Coronary artery (tissue), 2 donors: ENCODE results near the gene PCNT.

ENCODE experiments used
- DNase-seq: peaks from one replicate; pipeline ENCODE4 v3.0.0-alpha.2; 2017; ENCODE audit warnings: low spot score
- H3K27ac ChIP-seq, 2 donors: fragments of 200-600 bp; sonication (generic); one replicate each; pipeline ENCODE4 v1.5.1; 2016 to 2019
- H3K4me3 ChIP-seq: fragments of 200-600 bp; sonication (generic); 2 replicates; pipeline ENCODE4 v1.5.1; 2016; ENCODE audit warnings: mild to moderate bottlenecking, moderate library complexity
- TF ChIP-seq, protein P1 (sequence below): fragments of 200-600 bp; sonication (generic); IDR thresholded peaks from one replicate; pipeline ENCODE4 v1.5.1; 2019; ENCODE audit warnings: antibody characterized with exemption

PCNT gene

DNA sequence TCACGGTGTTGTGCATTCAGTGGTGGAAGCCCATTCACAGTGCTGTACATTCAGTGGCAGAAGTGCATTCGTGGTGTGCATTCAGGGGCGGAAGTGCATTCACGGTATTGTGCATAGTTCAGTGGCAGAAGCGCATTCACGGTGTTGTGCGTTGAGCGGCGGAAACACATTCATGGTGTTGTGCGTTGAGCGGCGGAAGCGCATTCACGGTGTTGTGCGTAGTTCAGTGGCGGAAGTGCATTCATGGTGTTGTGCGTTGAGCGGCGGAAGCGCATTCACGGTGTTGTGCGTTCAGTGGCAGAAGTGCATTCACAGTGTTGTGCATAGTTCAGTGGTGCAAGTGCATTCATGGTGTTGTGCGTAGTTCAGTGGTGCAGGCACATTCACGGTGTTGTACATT lies 60.6 kb downstream of the PCNT start:
- Histone ChIP-seq H3K4me3 (no peak overlapping the region), H3K27ac (no peak overlapping the region)
- no peak for DNase-seq
- TF ChIP-seq, protein P1, sequence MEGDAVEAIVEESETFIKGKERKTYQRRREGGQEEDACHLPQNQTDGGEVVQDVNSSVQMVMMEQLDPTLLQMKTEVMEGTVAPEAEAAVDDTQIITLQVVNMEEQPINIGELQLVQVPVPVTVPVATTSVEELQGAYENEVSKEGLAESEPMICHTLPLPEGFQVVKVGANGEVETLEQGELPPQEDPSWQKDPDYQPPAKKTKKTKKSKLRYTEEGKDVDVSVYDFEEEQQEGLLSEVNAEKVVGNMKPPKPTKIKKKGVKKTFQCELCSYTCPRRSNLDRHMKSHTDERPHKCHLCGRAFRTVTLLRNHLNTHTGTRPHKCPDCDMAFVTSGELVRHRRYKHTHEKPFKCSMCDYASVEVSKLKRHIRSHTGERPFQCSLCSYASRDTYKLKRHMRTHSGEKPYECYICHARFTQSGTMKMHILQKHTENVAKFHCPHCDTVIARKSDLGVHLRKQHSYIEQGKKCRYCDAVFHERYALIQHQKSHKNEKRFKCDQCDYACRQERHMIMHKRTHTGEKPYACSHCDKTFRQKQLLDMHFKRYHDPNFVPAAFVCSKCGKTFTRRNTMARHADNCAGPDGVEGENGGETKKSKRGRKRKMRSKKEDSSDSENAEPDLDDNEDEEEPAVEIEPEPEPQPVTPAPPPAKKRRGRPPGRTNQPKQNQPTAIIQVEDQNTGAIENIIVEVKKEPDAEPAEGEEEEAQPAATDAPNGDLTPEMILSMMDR = no peak

DNA sequence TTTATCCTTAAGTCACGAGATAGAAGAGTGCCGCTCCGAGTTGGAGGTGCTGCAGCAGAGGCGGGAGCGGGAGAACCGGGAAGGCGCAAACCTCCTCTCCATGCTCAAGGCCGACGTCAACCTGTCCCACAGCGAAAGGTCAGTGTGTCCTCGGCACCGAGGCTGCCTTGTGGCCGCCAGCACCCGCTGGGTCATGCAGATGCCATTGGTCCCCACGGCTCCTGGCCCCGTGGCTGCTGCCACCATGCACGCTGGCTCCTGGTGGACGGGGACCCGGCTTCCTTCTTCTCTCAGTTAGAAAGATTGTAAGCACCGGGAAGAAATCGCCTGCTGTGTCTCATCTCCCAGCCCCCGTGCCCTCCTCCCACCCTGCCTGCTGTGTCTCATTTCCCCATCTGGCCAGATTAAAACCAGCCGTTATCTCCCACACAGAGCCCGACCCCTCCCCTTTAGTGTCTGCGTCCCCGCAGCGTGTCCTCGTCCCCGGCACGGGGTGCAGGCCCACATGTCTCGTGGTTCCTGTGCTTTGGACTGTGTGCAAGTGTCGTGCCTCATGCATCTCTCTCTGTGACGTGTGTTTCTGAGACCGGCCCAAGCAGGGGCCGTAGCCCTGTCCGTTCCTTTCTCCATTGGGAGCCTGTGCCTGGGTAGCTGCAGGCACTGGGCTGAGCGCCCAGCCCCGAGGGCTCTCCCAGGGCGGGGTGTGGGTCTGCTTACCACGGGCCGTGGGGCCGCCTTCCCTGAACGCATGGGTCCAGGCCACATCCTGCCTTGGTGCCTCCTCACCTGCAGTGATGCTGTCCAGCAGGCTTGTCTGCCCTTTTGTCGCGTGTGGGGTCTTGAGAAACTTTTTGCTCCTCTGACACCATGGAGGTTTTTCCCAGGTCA lies 62.1 kb downstream of the PCNT start:
- H3K27ac ChIP-seq = no peak overlapping the region
- TF ChIP-seq, protein P1 = no peak
- no peak overlapping the region for H3K4me3 ChIP-seq
- no peak for DNase-seq

DNA sequence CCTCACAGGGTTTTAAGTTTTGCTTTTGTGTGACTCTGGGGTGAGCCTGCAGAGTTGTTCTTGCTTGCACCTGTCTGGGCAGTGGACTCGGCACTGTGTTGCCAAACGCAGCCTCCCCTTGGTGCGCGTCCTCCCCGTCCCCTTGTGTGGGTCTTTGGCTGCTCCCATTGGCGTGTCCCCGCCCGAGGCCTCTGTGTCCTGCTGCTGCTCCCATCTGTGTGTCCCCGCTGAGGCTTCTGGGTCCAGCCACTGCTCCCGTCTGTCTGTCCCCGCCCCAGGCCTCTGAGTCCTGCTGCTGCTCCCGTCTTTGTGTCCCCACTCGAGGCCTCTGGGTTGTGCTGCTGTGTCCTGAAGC lies 62.8 kb downstream of the PCNT start:
- TF ChIP-seq, protein P1 = no peak
- Histone ChIP-seq H3K4me3 (no peak overlapping the region), H3K27ac (no peak overlapping the region)
- DNase-seq = no peak

DNA sequence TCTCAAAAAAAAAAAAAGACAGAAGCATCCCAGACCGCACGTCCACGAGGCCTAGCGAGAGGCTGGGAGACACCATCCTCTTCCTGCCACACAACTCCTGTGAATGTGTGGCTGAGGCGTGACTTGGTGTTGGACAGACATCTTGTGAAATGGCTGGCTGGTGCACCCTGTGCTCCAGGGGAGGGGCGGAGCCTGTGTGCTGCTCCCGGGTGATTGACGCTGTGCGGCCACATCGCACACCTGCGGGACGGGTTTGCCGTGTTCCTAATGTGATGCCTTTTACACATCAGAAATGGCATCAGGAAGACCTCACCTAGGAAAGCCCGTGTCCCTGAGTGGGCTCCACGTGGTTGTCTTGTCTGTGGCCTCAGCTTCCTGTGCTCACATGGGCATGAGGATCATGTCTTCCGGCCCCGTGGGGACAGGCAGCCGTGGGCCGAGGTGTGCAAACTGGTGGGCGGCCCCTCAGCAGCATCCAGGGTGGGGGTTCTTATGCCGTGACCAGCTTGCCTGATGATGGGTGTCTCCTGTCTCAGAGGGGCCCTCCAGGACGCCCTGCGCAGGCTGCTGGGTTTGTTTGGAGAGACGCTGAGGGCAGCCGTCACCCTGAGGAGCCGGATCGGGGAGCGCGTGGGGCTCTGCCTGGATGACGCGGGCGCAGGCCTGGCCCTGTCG lies 64.4 kb downstream of the PCNT start:
- Histone ChIP-seq H3K4me3 (no peak overlapping the region), H3K27ac (no peak overlapping the region)
- DNase-seq = no peak
- TF ChIP-seq, protein P1 = no peak

DNA sequence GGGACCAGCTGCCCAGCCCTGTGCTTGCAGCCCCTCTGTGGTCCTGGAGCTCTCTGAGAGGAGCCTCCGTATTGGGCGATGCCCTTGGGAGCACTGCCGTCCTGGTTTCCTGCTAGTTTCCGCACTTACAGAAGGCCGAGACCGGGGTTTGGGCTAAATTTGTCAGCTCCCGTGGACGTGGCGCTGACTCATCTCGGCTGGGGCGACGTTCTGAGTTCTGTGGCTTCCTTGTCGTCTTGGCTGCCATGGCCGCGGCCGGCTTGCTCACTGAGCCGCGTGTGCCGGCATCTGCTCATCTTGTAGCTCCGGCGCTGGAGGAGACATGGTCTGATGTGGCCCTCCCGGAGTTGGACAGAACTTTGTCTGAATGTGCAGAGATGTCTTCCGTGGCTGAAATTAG lies 64.9 kb downstream of the PCNT start:
- no peak for DNase-seq
- Histone ChIP-seq H3K4me3 (no peak overlapping the region), H3K27ac (no peak overlapping the region)
- TF ChIP-seq, protein P1 = no peak

DNA sequence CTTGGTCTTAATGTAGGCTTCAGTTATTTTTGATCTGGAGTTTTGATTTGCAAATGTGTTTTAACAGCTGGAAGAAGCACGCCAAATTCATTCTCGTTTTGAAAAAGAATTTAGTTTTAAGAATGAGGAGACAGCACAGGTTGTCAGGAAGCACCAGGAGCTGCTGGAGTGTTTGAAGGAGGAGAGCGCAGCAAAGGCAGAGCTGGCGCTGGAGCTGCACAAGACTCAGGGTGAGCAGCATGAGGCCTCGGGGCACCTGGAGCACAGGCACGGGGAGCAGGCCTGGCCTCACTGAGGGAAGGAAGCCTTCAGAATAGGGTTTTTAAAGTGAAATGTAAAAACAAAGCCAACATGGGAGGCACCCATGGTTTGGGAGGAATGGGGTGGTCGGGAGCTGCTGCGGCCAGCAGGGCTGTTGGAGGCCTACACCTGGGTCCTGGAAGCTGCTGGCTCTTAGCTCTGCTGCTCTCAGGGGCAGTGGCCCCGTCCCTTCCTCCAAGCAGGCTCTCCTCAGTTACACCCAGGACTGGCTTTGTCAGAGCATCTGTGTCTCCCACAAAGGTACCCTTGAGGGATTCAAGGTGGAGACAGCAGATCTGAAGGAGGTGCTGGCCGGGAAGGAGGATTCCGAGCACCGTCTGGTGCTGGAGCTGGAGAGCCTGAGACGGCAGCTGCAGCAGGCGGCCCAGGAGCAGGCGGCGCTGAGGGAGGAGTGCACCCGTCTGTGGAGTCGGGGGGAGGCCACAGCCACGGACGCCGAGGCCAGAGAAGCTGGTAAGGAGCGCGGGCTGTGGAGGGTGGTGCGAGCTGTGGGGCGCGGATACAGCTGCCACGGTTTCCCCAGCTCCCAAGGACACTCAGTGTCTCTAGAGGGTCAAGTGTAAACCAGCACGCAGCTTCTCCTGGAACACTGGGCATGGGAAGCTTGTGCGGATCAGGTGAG lies 66.9 kb downstream of the PCNT start:
- no peak for DNase-seq
- Histone ChIP-seq H3K27ac (no peak overlapping the region), H3K4me3 (no peak overlapping the region)
- TF ChIP-seq, protein P1 = no peak
